Heart right ventricle (tissue), 16 donors: ENCODE data around the gene DGLUCY. TPM values are rescaled to one million over a fixed set of nuclear protein-coding genes. Genes with fewer than 3 reads are reported as not detected.

Experiments used
- ATAC-seq, 8 donors: fragments of 200-7000 bp; cut with Tn5 transposase; one replicate each; pipeline ENCODE4 v1.9.1; 2020; ENCODE audit warnings: mild to moderate bottlenecking in 8 of 8, moderate library complexity in 8 of 8, moderate number of reproducible peaks in 1 of 8
- DNase-seq, 2 donors: peaks; one replicate each; pipeline ENCODE4 v3.0.0-alpha.2; 2020
- H3K27ac ChIP-seq, 10 donors: fragments of 200-600 bp; sonication (generic) in 2 of 10; one replicate each; pipeline versions ENCODE4 v1.5.0 to v1.8.0; 2020 to 2022; ENCODE audit warnings: mild to moderate bottlenecking in 3 of 10
- H3K27me3 ChIP-seq, 7 donors: fragments of 200-600 bp; one replicate each; pipeline ENCODE4 v1.8.0; 2021 to 2022; ENCODE audit warnings: mild to moderate bottlenecking in 2 of 7
- H3K36me3 ChIP-seq, 9 donors: fragments of 200-600 bp; sonication (generic) in 1 of 9; one replicate each; pipeline versions ENCODE4 v1.5.0 to v1.8.0; 2020 to 2022; ENCODE audit warnings: mild to moderate bottlenecking in 2 of 9
- H3K4me1 ChIP-seq, 9 donors: fragments of 200-600 bp; sonication (generic) in 1 of 9; one replicate each; pipeline versions ENCODE4 v1.5.0 to v1.8.0; 2020 to 2022; ENCODE audit warnings: mild to moderate bottlenecking in 4 of 9
- H3K4me3 ChIP-seq, 10 donors: fragments of 200-600 bp; sonication (generic) in 2 of 10; one replicate each; pipeline versions ENCODE4 v1.5.0 to v1.8.0; 2020 to 2022; ENCODE audit warnings: mild to moderate bottlenecking in 7 of 10, moderate library complexity in 2 of 10
- H3K9me3 ChIP-seq, 11 donors: fragments of 200-600 bp in 10 of 11; sonication (generic) in 2 of 11; one replicate each; pipeline versions ENCODE4 v1.5.0 to v1.8.0; 2013 to 2022; ENCODE audit warnings: mild to moderate bottlenecking in 2 of 11, control low read depth in 1 of 11, moderate library complexity in 1 of 11
- WGBS, 2 donors: extraction: QIAGEN DNeasy Blood & Tissue Kit; methylation state at CpG; one replicate each; pipeline ENCODE4 v1.1.7; 2013; ENCODE audit warnings: inconsistent platforms in 1 of 2; 5-methylcytosine and 5-hydroxymethylcytosine counted together
- intact Hi-C, 10 donors: fragments of 100-400 bp; cut with DNase I; formaldehyde crosslinking; loops; one replicate each; pipeline versions ENCODE4 v1.11.1 to v1.14.2; 2022
- polyA plus RNA-seq, 2 donors: library from polyadenylated mRNA; stranded (reverse); fragments of 200-250 nt; gene quantifications; one replicate each; pipeline ENCODE4 v1.2.3, GENCODE V29; 2013
- total RNA-seq, 10 donors: library from RNA; stranded (reverse); fragmentation: NEBNext Ultra II Directional in 3 of 10; extraction: Animal tissue kit (Norgen Biotek cat#: 25700) in 3 of 10; gene quantifications; one replicate each; pipeline versions ENCODE4 v1.2.1 to v1.2.4, GENCODE V29; 2021 to 2023
- TF ChIP-seq, protein P1 (sequence below), 9 donors: fragments of 200-600 bp; sonication (generic) in 2 of 9; IDR thresholded peaks; one replicate each; pipeline versions ENCODE4 v1.5.0 to v1.8.0; 2021 to 2022; ENCODE audit warnings: antibody characterized with exemption in 9 of 9, mild to moderate bottlenecking in 5 of 9, moderate library complexity in 1 of 9
- donor health status: Arrhythmogenic right ventricular cardiomyopathy.
- donor health status: ischemic (EF 13 %, LVEDD 7.1; RV severe dilation, severe dysfunction).
- donor health status: healthy with polysubstance abuse.
- donor health status: DM: no; HTN: yes; CAD: no.
- donor health status: DM: no; HTN: no; CAD: no.
- donor health status: ischemic (EF 25% LVEDD 6.9; RV normal size, moderate dysfunction).
- donor health status: ischemic (EF 25% LVEDD 5.7; RV mildly dilated, moderate dysfunction).
- donor health status: healthy.
- donor health status: DM: yes; HTN: yes; CAD: no.
- donor health status: Ischemic cardiomyopathy.
- donor health status: ischemic (EF 35%, LVEDD 5.7; RV mildly dilated, moderate dysfunction).
- donor health status: nonischemic (EF 11% LVEDD 7.7; RV severe dilation, severe dysfunction).
- donor health status: DM: yes; HTN: yes; CAD: no.
- donor health status: PGD.
- donor health status: ischemic (EF 29% LVEDD 5.4; RV normal size, mild dysfunction).
- donor health status: nonischemic (EF 23%, LVEDD 6.1; RV moderate dilation, normal function).

DGLUCY gene
- total and polyA plus RNA-seq, 12 donors, result 43.5 to 270 (median 201) TPM

DNA sequence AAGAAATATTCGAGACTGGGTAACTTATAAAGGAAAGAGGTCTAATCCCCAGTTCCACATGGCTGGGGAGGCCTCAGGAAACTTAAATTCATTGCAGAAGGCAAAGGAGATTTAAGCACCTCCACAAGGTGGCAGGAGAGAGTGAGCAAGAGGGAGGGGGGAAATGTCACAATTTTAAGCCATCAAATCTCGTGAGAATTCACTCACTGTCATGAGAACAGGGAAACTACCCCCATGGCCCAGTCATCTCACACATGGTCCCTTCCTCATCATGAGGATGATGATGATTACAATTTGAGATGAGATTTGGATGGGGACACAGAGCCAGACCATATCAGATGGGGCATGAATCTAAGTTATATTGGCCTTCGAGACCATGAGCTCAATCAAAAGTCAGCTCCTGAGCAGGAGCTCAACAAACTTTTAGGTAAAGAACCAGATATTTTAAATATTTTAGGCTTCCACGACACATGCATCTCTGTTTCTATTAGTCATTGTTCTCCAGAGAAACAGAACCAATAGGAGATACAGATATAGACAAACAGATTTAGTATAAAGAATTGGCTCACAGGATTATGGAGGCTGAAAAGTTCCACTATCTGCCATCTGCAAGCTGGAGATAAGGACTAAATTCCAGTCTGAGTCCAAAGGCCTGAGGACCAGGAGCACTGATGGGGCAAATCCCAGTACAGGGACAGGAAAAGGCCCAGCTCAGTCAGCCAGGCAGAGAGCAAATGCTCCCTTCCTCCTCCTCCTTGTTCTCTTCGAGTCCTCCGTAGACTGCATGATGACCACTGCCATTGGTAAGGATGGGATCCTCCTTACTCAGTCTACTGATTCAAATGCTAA is 24.9 kb downstream of the DGLUCY start:
- peaks cover 5 to 61% (median 22%) of the 10 kb centered on the region in 9 donors for H3K4me1 ChIP-seq
- WGBS, 2 donors, result 79 to 82% methylated on average over 6 of the region's 6 CpGs
- DNase-seq (no peak), ATAC-seq (peak in 2 of 8 donors; percentile 9 to 21)
- H3K27ac ChIP-seq, result no peak overlapping the region
- no peak overlapping the region for H3K4me3 ChIP-seq
- no peaks in the 10 kb centered on the region for H3K9me3 ChIP-seq
- peaks cover 0 to 60% (median 12%) of the 10 kb centered on the region in 9 donors for H3K36me3 ChIP-seq
- TF ChIP-seq, protein P1, sequence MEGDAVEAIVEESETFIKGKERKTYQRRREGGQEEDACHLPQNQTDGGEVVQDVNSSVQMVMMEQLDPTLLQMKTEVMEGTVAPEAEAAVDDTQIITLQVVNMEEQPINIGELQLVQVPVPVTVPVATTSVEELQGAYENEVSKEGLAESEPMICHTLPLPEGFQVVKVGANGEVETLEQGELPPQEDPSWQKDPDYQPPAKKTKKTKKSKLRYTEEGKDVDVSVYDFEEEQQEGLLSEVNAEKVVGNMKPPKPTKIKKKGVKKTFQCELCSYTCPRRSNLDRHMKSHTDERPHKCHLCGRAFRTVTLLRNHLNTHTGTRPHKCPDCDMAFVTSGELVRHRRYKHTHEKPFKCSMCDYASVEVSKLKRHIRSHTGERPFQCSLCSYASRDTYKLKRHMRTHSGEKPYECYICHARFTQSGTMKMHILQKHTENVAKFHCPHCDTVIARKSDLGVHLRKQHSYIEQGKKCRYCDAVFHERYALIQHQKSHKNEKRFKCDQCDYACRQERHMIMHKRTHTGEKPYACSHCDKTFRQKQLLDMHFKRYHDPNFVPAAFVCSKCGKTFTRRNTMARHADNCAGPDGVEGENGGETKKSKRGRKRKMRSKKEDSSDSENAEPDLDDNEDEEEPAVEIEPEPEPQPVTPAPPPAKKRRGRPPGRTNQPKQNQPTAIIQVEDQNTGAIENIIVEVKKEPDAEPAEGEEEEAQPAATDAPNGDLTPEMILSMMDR (IDR thresholded peaks at IDR 0.05), result peak; percentile 17 to 60 (median 47)
- H3K27me3 ChIP-seq, result no peaks in the 10 kb centered on the region
- intact Hi-C loops, result loop anchor here in 1 of 10 donors (5.0 kb wide), 1 partner anchor 34 kb away; no protein-coding TSS in a partner anchor

- Histone ChIP-seq H3K27me3 (no peaks in the 10 kb centered on the region), H3K4me3 (no peak overlapping the region), H3K4me1 (peaks cover 7 to 71% (median 30%) of the 10 kb centered on the region in 9 donors), H3K27ac (peak overlapping the region in 2 of 10 donors; percentile 2 to 9), H3K9me3 (no peaks in the 10 kb centered on the region), H3K36me3 (peaks cover 0 to 52% (median 12%) of the 10 kb centered on the region in 9 donors)
- DNase-seq (no peak), ATAC-seq (no peak)
- TF ChIP-seq, protein P1 (IDR thresholded peaks at IDR 0.05), result no peak
- intact Hi-C loops, result loop anchor here in 2 of 10 donors (5.0 kb wide), 2 partner anchors 33 to 1137 kb away; no protein-coding TSS in a partner anchor
Observed at GRCh38 chr14:91139776-91140175, 25.9 kb downstream of the DGLUCY start.

DNA sequence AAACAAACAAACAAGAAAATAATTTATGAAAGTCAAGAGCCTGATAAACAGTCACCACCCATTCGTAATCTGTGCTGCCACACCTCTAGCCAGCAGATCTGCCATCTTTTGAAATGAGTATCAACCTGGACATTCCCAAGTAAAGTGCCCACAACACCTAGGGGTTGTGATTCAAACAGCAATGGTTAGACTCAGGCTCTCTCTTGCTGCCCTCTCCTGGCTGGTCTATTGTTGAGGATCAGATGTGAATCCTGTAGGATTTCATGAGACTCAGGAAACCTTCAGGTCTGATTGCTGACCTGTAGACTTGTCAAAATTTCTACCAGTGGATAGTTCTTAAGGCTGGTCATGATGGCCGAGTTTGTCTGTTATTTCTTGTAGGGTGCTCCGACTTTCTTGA is 26.8 kb downstream of the DGLUCY start:
- H3K27me3 ChIP-seq, result no peaks in the 10 kb centered on the region
- DNase-seq (no peak), ATAC-seq (no peak)
- H3K27ac ChIP-seq, result peak overlapping the region in 1 of 10 donors; percentile 9
- intact Hi-C loops, result loop anchor here in 1 of 10 donors (5.0 kb wide), 1 partner anchor 1138 kb away; no protein-coding TSS in a partner anchor
- no peaks in the 10 kb centered on the region for H3K9me3 ChIP-seq
- H3K36me3 ChIP-seq, result peaks cover 0 to 51% (median 14%) of the 10 kb centered on the region in 9 donors
- H3K4me1 ChIP-seq, result peaks cover 7 to 75% (median 39%) of the 10 kb centered on the region in 9 donors
- TF ChIP-seq, protein P1 (IDR thresholded peaks at IDR 0.05), result peak in 7 of 9 donors; percentile 21 to 51 (median 40)
- H3K4me3 ChIP-seq, result no peak overlapping the region
- 87 to 90% methylated on average over 3 of the region's 3 CpGs for WGBS, 2 donors

GRCh38 chr14:91142214-91142668 is 28.4 kb downstream of the DGLUCY start:
- TF ChIP-seq, protein P1 (IDR thresholded peaks at IDR 0.05), result no peak
- DNase-seq (no peak), ATAC-seq (no peak)
- Histone ChIP-seq H3K4me1 (peaks cover 7 to 79% (median 48%) of the 10 kb centered on the region in 9 donors), H3K36me3 (peaks cover 0 to 61% (median 11%) of the 10 kb centered on the region in 9 donors), H3K27me3 (no peaks in the 10 kb centered on the region), H3K9me3 (no peaks in the 10 kb centered on the region), H3K27ac (peak overlapping the region in 2 of 10 donors; percentile 33 to 68), H3K4me3 (no peak overlapping the region)
- intact Hi-C loops, result loop anchor here in 1 of 10 donors (5.0 kb wide), 1 partner anchor 1140 kb away; no protein-coding TSS in a partner anchor
- WGBS, 2 donors, result 54 to 55% methylated on average over 1 of the region's 1 CpG
